Naive thymus-derived CD8-positive, alpha-beta T cell (primary cell): Measurements from ENCODE around the gene PPFIBP1. TPM values are rescaled to one million over a fixed set of nuclear protein-coding genes. Genes with fewer than 3 reads are reported as not detected.

Source experiments
- ATAC-seq, 2 donors: fragments of 150-1000 bp; cut with Tn5 transposase in 1 of 2; sonication (Bioruptor Pico), chemical (Tn5 transposase) in 1 of 2; 1 replicate in 1 of 2; 2 replicates in 1 of 2; pipeline ENCODE4 v1.10.0; 2021; ENCODE audit warnings: mild to moderate bottlenecking in 2 of 2, moderate library complexity in 2 of 2
- POLR2A ChIA-PET: fragments of 350-600 bp; sonication (Branson Sonifier 250); formaldehyde crosslinking; loops from one replicate; lab custom pipeline; 2021; ENCODE audit warnings: antibody characterized with exemption; lab: Charles Lee
- DNase-seq, 10 donors: peaks; one replicate each; pipeline versions ENCODE4 v3.0.0 to v3.0.0-alpha.2; 2020 to 2022
- H3K27ac Mint-ChIP-seq, 10 donors: one replicate each; pipeline ENCODE4 v1.8.0; 2020 to 2022; ENCODE audit warnings: mild to moderate bottlenecking in 10 of 10, mixed read lengths in 10 of 10, moderate library complexity in 4 of 10, inconsistent platforms in 1 of 10
- H3K27me3 Mint-ChIP-seq, 5 donors: one replicate each; pipeline ENCODE4 v1.8.0; 2021 to 2022; ENCODE audit warnings: mixed read lengths in 5 of 5
- H3K36me3 Mint-ChIP-seq, 3 donors: one replicate each; pipeline ENCODE4 v1.8.0; 2020 to 2022; ENCODE audit warnings: mixed read lengths in 3 of 3, mild to moderate bottlenecking in 2 of 3, inconsistent platforms in 1 of 3
- H3K4me1 Mint-ChIP-seq, 4 donors: one replicate each; pipeline ENCODE4 v1.8.0; 2021 to 2022; ENCODE audit warnings: mixed read lengths in 4 of 4
- H3K4me3 Mint-ChIP-seq, 10 donors: one replicate each; pipeline ENCODE4 v1.8.0; 2020 to 2022; ENCODE audit warnings: mild to moderate bottlenecking in 10 of 10, mixed read lengths in 10 of 10, moderate library complexity in 6 of 10, inconsistent platforms in 1 of 10
- H3K9me3 Mint-ChIP-seq, 9 donors: one replicate each; pipeline ENCODE4 v1.8.0; 2020 to 2022; ENCODE audit warnings: mixed read lengths in 9 of 9, mild to moderate bottlenecking in 3 of 9, inconsistent platforms in 1 of 9, moderate library complexity in 1 of 9
- polyA plus RNA-seq, 3 donors: library from polyadenylated mRNA; unstranded; fragments of 300-500 nt; fragmentation: Illumina TruSeq; gene quantifications; one replicate each; pipeline ENCODE4 v1.2.3, GENCODE V29; 2021
- total RNA-seq, 8 experiments: library from RNA in 2 of 8; stranded (reverse) in 2 of 8; gene quantifications; one replicate each; pipeline ENCODE4 v1.2.3 and lab custom pipeline; 2021 to 2026

Gene PPFIBP1
- total and polyA plus RNA-seq, 5 experiments from 2014 or later = 3.8 to 9.2 (median 4.1) TPM

- H3K9me3 Mint-ChIP-seq = no peaks in the 10 kb centered on the region
- H3K4me1 Mint-ChIP-seq = no peaks in the 10 kb centered on the region
- H3K4me3 Mint-ChIP-seq = no peak overlapping the region
- H3K36me3 Mint-ChIP-seq = peaks cover 0 to 9% (median 4%) of the 10 kb centered on the region in 3 donors
- H3K27me3 Mint-ChIP-seq = no peaks in the 10 kb centered on the region
- no peak for DNase-seq
- POLR2A ChIA-PET = no interaction called here
- no peak overlapping the region for H3K27ac Mint-ChIP-seq
- no peak for ATAC-seq
Observed at GRCh38 chr12:27682534-27682933, 158.5 kb downstream of the PPFIBP1 start.

- Mint-ChIP-seq H3K36me3 (peaks cover 0 to 18% (median 11%) of the 10 kb centered on the region in 3 donors), H3K27me3 (no peaks in the 10 kb centered on the region), H3K4me3 (no peak overlapping the region), H3K4me1 (no peaks in the 10 kb centered on the region), H3K9me3 (no peaks in the 10 kb centered on the region), H3K27ac (no peak overlapping the region)
- no peak for ATAC-seq
- DNase-seq = no peak
- POLR2A ChIA-PET = no interaction called here
Observed at GRCh38 chr12:27685274-27685673, 161.3 kb downstream of the PPFIBP1 start.

- ATAC-seq (no peak), DNase-seq (no peak)
- POLR2A ChIA-PET = no interaction called here
- Mint-ChIP-seq H3K9me3 (no peaks in the 10 kb centered on the region), H3K27me3 (no peaks in the 10 kb centered on the region), H3K4me3 (no peak overlapping the region), H3K27ac (no peak overlapping the region), H3K36me3 (peaks cover 0 to 21% (median 11%) of the 10 kb centered on the region in 3 donors), H3K4me1 (no peaks in the 10 kb centered on the region)
Observed at GRCh38 chr12:27686147-27686546, 162.1 kb downstream of the PPFIBP1 start.

- no peaks in the 10 kb centered on the region for H3K9me3 Mint-ChIP-seq
- H3K36me3 Mint-ChIP-seq = peaks cover 0 to 33% (median 8%) of the 10 kb centered on the region in 3 donors
- no peak overlapping the region for H3K27ac Mint-ChIP-seq
- H3K4me1 Mint-ChIP-seq = no peaks in the 10 kb centered on the region
- no peaks in the 10 kb centered on the region for H3K27me3 Mint-ChIP-seq
- POLR2A ChIA-PET = no interaction called here
- DNase-seq (no peak), ATAC-seq (no peak)
- no peak overlapping the region for H3K4me3 Mint-ChIP-seq
Observed at GRCh38 chr12:27688671-27689070, 164.7 kb downstream of the PPFIBP1 start.

GRCh38 chr12:27689558-27690180, 165.7 kb downstream of the PPFIBP1 start:
- no peaks in the 10 kb centered on the region for H3K27me3 Mint-ChIP-seq
- DNase-seq (no peak), ATAC-seq (no peak)
- H3K36me3 Mint-ChIP-seq = peaks cover 0 to 33% (median 8%) of the 10 kb centered on the region in 3 donors
- H3K4me3 Mint-ChIP-seq = no peak overlapping the region
- H3K9me3 Mint-ChIP-seq = no peaks in the 10 kb centered on the region
- no peak overlapping the region for H3K27ac Mint-ChIP-seq
- POLR2A ChIA-PET = no interaction called here
- H3K4me1 Mint-ChIP-seq = no peaks in the 10 kb centered on the region

- POLR2A ChIA-PET = no interaction called here
- H3K36me3 Mint-ChIP-seq = peaks cover 0 to 23% (median 6%) of the 10 kb centered on the region in 3 donors
Observed at GRCh38 chr12:27693403-27693802, 169.4 kb downstream of the PPFIBP1 start.

GRCh38 chr12:27695556-27696292, 171.7 kb downstream of the PPFIBP1 start:
- no peak overlapping the region for H3K27ac Mint-ChIP-seq
- peaks cover 0 to 2% (median 0%) of the 10 kb centered on the region in 5 donors for H3K27me3 Mint-ChIP-seq
- POLR2A ChIA-PET = no interaction called here
- no peaks in the 10 kb centered on the region for H3K4me1 Mint-ChIP-seq
- ATAC-seq (no peak), DNase-seq (no peak)
- no peaks in the 10 kb centered on the region for H3K9me3 Mint-ChIP-seq
- H3K4me3 Mint-ChIP-seq = no peak overlapping the region
- H3K36me3 Mint-ChIP-seq = peaks cover 0 to 14% (median 0%) of the 10 kb centered on the region in 3 donors

More at GRCh38 chr12:27693403-27693802, 169.4 kb downstream of the PPFIBP1 start:
- H3K27me3 Mint-ChIP-seq = no peaks in the 10 kb centered on the region
- H3K4me3 Mint-ChIP-seq = no peak overlapping the region
- H3K27ac Mint-ChIP-seq = no peak overlapping the region
- ATAC-seq = no peak
- H3K4me1 Mint-ChIP-seq = no peaks in the 10 kb centered on the region
- no peaks in the 10 kb centered on the region for H3K9me3 Mint-ChIP-seq
- no peak for DNase-seq

- POLR2A ChIA-PET = no interaction called here
Observed at GRCh38 chr12:27696293-27696652, 172.3 kb downstream of the PPFIBP1 start, which contains the start of gene REP15. Gene REP15 (plus strand): TSS chr12:27696447. CDS start chr12:27696563, 116 bp downstream.

GRCh38 chr12:27696864-27697564, 173.0 kb downstream of the PPFIBP1 start:
- H3K4me3 Mint-ChIP-seq = no peak overlapping the region
- H3K36me3 Mint-ChIP-seq = peaks cover 0 to 7% (median 0%) of the 10 kb centered on the region in 3 donors
- no peaks in the 10 kb centered on the region for H3K4me1 Mint-ChIP-seq
- ATAC-seq = no peak
- H3K27ac Mint-ChIP-seq = no peak overlapping the region
- H3K9me3 Mint-ChIP-seq = no peaks in the 10 kb centered on the region
- POLR2A ChIA-PET = no interaction called here
- no peak for DNase-seq
- peaks cover 0 to 2% (median 0%) of the 10 kb centered on the region in 5 donors for H3K27me3 Mint-ChIP-seq

More at GRCh38 chr12:27696293-27696652, 172.3 kb downstream of the PPFIBP1 start, which contains the start of gene REP15:
- DNase-seq (no peak), ATAC-seq (no peak)
- Mint-ChIP-seq H3K9me3 (no peaks in the 10 kb centered on the region), H3K4me1 (no peaks in the 10 kb centered on the region), H3K27me3 (peaks cover 0 to 2% (median 0%) of the 10 kb centered on the region in 5 donors), H3K27ac (no peak within 1 kb of the TSS), H3K36me3 (peaks cover 0 to 12% (median 0%) of the 10 kb centered on the region in 3 donors), H3K4me3 (no peak within 1 kb of the TSS)

- Mint-ChIP-seq H3K36me3 (peaks cover 0 to 2% (median 0%) of the 10 kb centered on the region in 3 donors), H3K27ac (no peak overlapping the region), H3K4me3 (no peak overlapping the region), H3K9me3 (no peaks in the 10 kb centered on the region), H3K27me3 (peaks cover 0 to 2% (median 0%) of the 10 kb centered on the region in 5 donors), H3K4me1 (peaks cover 0 to 1% (median under 1%) of the 10 kb centered on the region in 4 donors)
- DNase-seq (peak; percentile 34 to 79 (median 59)), ATAC-seq (peak; percentile 97 to 99)
- POLR2A ChIA-PET = no interaction called here
Observed at GRCh38 chr12:27703720-27704452, 179.9 kb downstream of the PPFIBP1 start.

GRCh38 chr12:27705263-27705662, 181.3 kb downstream of the PPFIBP1 start:
- DNase-seq = no peak
- peaks cover 1 to 7% (median 3%) of the 10 kb centered on the region in 4 donors for H3K4me1 Mint-ChIP-seq
- no peak for ATAC-seq
- no peak overlapping the region for H3K4me3 Mint-ChIP-seq
- peaks cover 0 to 2% (median 0%) of the 10 kb centered on the region in 5 donors for H3K27me3 Mint-ChIP-seq
- no peaks in the 10 kb centered on the region for H3K9me3 Mint-ChIP-seq
- POLR2A ChIA-PET = no interaction called here
- peaks cover 0 to 2% (median 0%) of the 10 kb centered on the region in 3 donors for H3K36me3 Mint-ChIP-seq
- no peak overlapping the region for H3K27ac Mint-ChIP-seq

- peaks cover 9 to 23% (median 20%) of the 10 kb centered on the region in 4 donors for H3K4me1 Mint-ChIP-seq
- peaks cover 0 to 2% (median 0%) of the 10 kb centered on the region in 5 donors for H3K27me3 Mint-ChIP-seq
- no peak for DNase-seq
- no peak for ATAC-seq
- no peak overlapping the region for H3K27ac Mint-ChIP-seq
- H3K36me3 Mint-ChIP-seq = peaks cover 0 to 5% (median 0%) of the 10 kb centered on the region in 3 donors
- POLR2A ChIA-PET = no interaction called here
- H3K9me3 Mint-ChIP-seq = no peaks in the 10 kb centered on the region
- no peak overlapping the region for H3K4me3 Mint-ChIP-seq
Observed at GRCh38 chr12:27707216-27707615, 183.2 kb downstream of the PPFIBP1 start.
